ENCODE data around the gene EPAS1. TPM values are rescaled to one million over a fixed set of nuclear protein-coding genes. Genes with fewer than 3 reads are reported as not detected.

Gene EPAS1
- total RNA-seq, 1 donor from 2014 or later, result 1,419 TPM

GRCh38 chr2:46305187-46305586 is 8.0 kb downstream of the EPAS1 start:
- TF ChIP-seq, protein P1, sequence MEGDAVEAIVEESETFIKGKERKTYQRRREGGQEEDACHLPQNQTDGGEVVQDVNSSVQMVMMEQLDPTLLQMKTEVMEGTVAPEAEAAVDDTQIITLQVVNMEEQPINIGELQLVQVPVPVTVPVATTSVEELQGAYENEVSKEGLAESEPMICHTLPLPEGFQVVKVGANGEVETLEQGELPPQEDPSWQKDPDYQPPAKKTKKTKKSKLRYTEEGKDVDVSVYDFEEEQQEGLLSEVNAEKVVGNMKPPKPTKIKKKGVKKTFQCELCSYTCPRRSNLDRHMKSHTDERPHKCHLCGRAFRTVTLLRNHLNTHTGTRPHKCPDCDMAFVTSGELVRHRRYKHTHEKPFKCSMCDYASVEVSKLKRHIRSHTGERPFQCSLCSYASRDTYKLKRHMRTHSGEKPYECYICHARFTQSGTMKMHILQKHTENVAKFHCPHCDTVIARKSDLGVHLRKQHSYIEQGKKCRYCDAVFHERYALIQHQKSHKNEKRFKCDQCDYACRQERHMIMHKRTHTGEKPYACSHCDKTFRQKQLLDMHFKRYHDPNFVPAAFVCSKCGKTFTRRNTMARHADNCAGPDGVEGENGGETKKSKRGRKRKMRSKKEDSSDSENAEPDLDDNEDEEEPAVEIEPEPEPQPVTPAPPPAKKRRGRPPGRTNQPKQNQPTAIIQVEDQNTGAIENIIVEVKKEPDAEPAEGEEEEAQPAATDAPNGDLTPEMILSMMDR (IDR thresholded peaks at IDR 0.05), result no peak
- H3K9me3 ChIP-seq, result no peaks in the 10 kb centered on the region
- no peaks in the 10 kb centered on the region for H3K27me3 ChIP-seq (ENCODE audit: low read depth)
- DNase-seq, result no peak
- intact Hi-C loops (cut with DNase I), result no loop called here
- peaks cover 95% of the 10 kb centered on the region for H3K4me1 ChIP-seq
- peak overlapping the region; percentile 78 for H3K4me3 ChIP-seq
- ATAC-seq, result no peak
- no peaks in the 10 kb centered on the region for H3K36me3 ChIP-seq
- H3K27ac ChIP-seq, result peak overlapping the region; percentile 98

- TF ChIP-seq, protein P1 (IDR thresholded peaks at IDR 0.05), result no peak
- Histone ChIP-seq H3K27me3 (ENCODE audit: low read depth) (no peaks in the 10 kb centered on the region), H3K36me3 (no peaks in the 10 kb centered on the region), H3K9me3 (no peaks in the 10 kb centered on the region), H3K4me1 (peaks cover 95% of the 10 kb centered on the region), H3K4me3 (peak overlapping the region; percentile 78), H3K27ac (peak overlapping the region; percentile 98)
- DNase-seq (no peak), ATAC-seq (no peak)
- intact Hi-C loops (cut with DNase I), result no loop called here
Observed at GRCh38 chr2:46305767-46306166, 8.6 kb downstream of the EPAS1 start.

DNA sequence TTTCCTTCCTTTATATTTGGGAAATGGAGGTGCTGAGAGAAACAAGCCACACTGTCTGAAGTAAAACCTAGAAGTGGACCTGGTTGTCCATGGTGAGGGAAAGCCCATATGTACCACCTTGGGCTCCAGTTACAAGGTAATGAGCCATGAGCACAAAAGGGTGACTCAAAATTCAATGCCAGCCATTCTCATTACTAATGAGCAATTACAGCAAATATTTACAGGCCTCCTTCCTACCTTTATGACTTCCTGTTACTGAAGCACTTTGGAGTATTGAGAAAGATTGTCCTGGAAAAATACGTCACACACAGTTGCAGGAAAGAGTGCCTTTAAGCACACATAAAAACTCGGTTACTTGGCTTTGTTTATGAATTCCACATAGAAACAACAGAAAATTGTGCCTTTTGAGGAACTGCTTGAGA is 9.1 kb downstream of the EPAS1 start:
- no peaks in the 10 kb centered on the region for H3K27me3 ChIP-seq (ENCODE audit: low read depth)
- peak overlapping the region; percentile 98 for H3K27ac ChIP-seq
- TF ChIP-seq, protein P1 (IDR thresholded peaks at IDR 0.05), result no peak
- DNase-seq (no peak), ATAC-seq (peak; percentile 79 to 83)
- peak overlapping the region; percentile 78 for H3K4me3 ChIP-seq
- no peaks in the 10 kb centered on the region for H3K9me3 ChIP-seq
- intact Hi-C loops (cut with DNase I), result no loop called here
- H3K36me3 ChIP-seq, result no peaks in the 10 kb centered on the region
- peaks cover 98% of the 10 kb centered on the region for H3K4me1 ChIP-seq

DNA sequence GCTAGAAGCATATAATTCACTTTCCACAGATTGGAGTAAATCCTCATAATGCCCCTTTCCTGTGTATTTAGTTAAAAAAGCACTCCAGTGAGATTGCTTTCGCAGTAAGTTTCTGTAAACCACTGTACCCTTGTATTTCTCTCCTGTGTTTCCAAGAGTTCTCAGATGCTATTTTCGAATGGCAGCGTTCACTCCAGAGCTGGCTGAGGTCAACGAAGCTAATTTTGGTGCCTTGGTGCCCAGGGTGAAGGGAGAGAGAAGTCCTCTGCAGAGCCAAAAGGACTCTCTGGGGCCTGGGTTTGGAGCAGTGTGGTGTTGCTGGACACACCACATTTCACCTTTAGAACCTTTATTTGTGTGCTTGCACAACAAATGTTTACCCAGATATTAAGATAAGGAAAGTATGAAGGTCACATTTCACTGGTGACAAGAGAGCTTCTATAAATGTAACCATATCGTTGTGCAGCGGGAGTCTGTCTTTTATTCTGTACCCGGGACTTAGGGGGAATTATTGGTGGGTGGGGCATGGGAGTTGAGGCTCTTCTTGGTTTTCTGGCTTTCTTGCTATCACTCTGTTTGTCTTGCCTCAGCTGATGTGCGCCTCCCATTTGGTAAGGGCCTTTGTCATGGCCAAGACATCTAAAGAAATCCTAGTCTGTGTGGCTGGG is 9.9 kb downstream of the EPAS1 start:
- ATAC-seq (peak; percentile 73 to 81), DNase-seq (no peak)
- TF ChIP-seq, protein P1 (IDR thresholded peaks at IDR 0.05), result no peak
- Histone ChIP-seq H3K9me3 (no peaks in the 10 kb centered on the region), H3K4me1 (peaks cover 100% of the 10 kb centered on the region), H3K27me3 (ENCODE audit: low read depth) (no peaks in the 10 kb centered on the region), H3K27ac (peak overlapping the region; percentile 98), H3K4me3 (peak overlapping the region; percentile 78), H3K36me3 (no peaks in the 10 kb centered on the region)
- intact Hi-C loops (cut with DNase I), result no loop called here

- TF ChIP-seq, protein P1 (IDR thresholded peaks at IDR 0.05), result no peak
- Histone ChIP-seq H3K4me3 (peak overlapping the region; percentile 78), H3K4me1 (peaks cover 100% of the 10 kb centered on the region), H3K36me3 (no peaks in the 10 kb centered on the region), H3K9me3 (no peaks in the 10 kb centered on the region), H3K27ac (peak overlapping the region; percentile 98), H3K27me3 (ENCODE audit: low read depth) (no peaks in the 10 kb centered on the region)
- intact Hi-C loops (cut with DNase I), result no loop called here
- ATAC-seq, result no peak
- no peak for DNase-seq
Observed at GRCh38 chr2:46308081-46308480, 10.9 kb downstream of the EPAS1 start.

Measured in lower lobe of right lung (tissue), 2 donors.